H1 (cell line): ENCODE results near the gene CCDC28B. TPM values are rescaled to one million over a fixed set of nuclear protein-coding genes. Genes with fewer than 3 reads are reported as not detected.

Experiments
- CTCF ChIA-PET: fragments of 300-600 bp; sonication (Branson Sonifier 250); formaldehyde crosslinking; loops from one replicate; lab custom pipeline; 2021; ENCODE audit not compliant: partially characterized antibody; lab: Charles Lee
- POLR2A ChIA-PET: fragments of 300-600 bp; sonication (Branson Sonifier 250); formaldehyde crosslinking; loops from one replicate; lab custom pipeline; 2021; ENCODE audit warnings: inconsistent platforms; ENCODE audit not compliant: partially characterized antibody; lab: Charles Lee
- DNase-seq, 2 experiments: peaks; one replicate each; pipeline versions ENCODE4 v3.0.0 to v3.0.0-alpha.2; 2010 to 2022; ENCODE audit warnings: low spot score in 2 of 2, low read depth in 1 of 2, mixed read lengths in 1 of 2
- FAIRE-seq: peaks from 2 replicates; lab custom pipeline; 2011; peaks lifted over from hg19 to GRCh38; lab: Jason Lieb, UNC
- H2AFZ ChIP-seq: 2 replicates; pipeline ENCODE4 v1.8.1; 2012; ENCODE audit warnings: low read length, inconsistent platforms
- H2AK5ac ChIP-seq: 2 replicates; pipeline ENCODE4 v1.6.1; 2013; ENCODE audit warnings: low read depth, low read length
- H2BK120ac ChIP-seq: replicated peaks from 2 replicates; pipeline ENCODE3; 2013; ENCODE audit warnings: low read depth, low read length, inconsistent platforms
- H2BK12ac ChIP-seq: 2 replicates; pipeline ENCODE4 v1.6.1; 2013; ENCODE audit warnings: low read depth, low read length
- H2BK15ac ChIP-seq: 2 replicates; pipeline ENCODE4 v1.6.1; 2013; ENCODE audit warnings: low read length
- H2BK20ac ChIP-seq: 2 replicates; pipeline ENCODE4 v1.6.1; 2013; ENCODE audit warnings: low read length
- H2BK5ac ChIP-seq: 2 replicates; pipeline ENCODE4 v1.6.1; 2013; ENCODE audit warnings: low read depth, low read length
- H3K14ac ChIP-seq: 2 replicates; pipeline ENCODE4 v1.6.1; 2013; ENCODE audit warnings: inconsistent platforms; ENCODE audit not compliant: insufficient read length
- H3K18ac ChIP-seq: 2 replicates; pipeline ENCODE4 v1.6.1; 2013; ENCODE audit warnings: low read length; ENCODE audit errors: extremely low read depth
- H3K23ac ChIP-seq: 2 replicates; pipeline ENCODE4 v1.6.1; 2013; ENCODE audit warnings: inconsistent platforms; ENCODE audit not compliant: insufficient read length
- H3K23me2 ChIP-seq: 2 replicates; pipeline ENCODE4 v1.6.1; 2013; ENCODE audit warnings: low read depth, low read length
- H3K27ac ChIP-seq: 2 replicates; pipeline ENCODE4 v1.6.1; 2011; ENCODE audit warnings: low read depth, low read length, inconsistent platforms
- H3K27me3 ChIP-seq, 4 experiments: replicated peaks in 1 of 4; 1 replicate in 1 of 4; 2 replicates in 3 of 4; pipeline versions ENCODE4 v1.6.1 to v1.8.1; 2011 to 2013; ENCODE audit warnings: low read length in 3 of 4, mild to moderate bottlenecking in 3 of 4, inconsistent platforms in 2 of 4, mixed read lengths in 2 of 4, moderate library complexity in 1 of 4; ENCODE audit not compliant: control insufficient read depth in 3 of 4, insufficient read depth in 3 of 4; ENCODE audit errors: extremely low read depth in 1 of 4
- H3K36me3 ChIP-seq, 4 experiments: 2 replicates each; pipeline versions ENCODE4 v1.6.1 to v1.8.1; 2011 to 2013; ENCODE audit warnings: mild to moderate bottlenecking in 4 of 4, low read length in 3 of 4, moderate library complexity in 2 of 4, control low read depth in 1 of 4, inconsistent platforms in 1 of 4; ENCODE audit not compliant: insufficient read depth in 4 of 4, control insufficient read depth in 2 of 4
- H3K4ac ChIP-seq: replicated peaks from 2 replicates; pipeline ENCODE3; 2013; ENCODE audit warnings: low read length, low read depth, mixed read lengths, inconsistent platforms; ENCODE audit not compliant: insufficient read length
- H3K4me1 ChIP-seq, 4 experiments: replicated peaks in 1 of 4; 1 replicate in 1 of 4; 2 replicates in 3 of 4; pipeline versions ENCODE4 v1.6.1 to v1.8.1; 2011 to 2013; ENCODE audit warnings: low read length in 3 of 4, inconsistent platforms in 2 of 4, mixed read lengths in 1 of 4; ENCODE audit not compliant: insufficient read depth in 4 of 4, control insufficient read depth in 3 of 4
- H3K4me2 ChIP-seq, 2 experiments: 2 replicates each; pipeline versions ENCODE4 v1.6.1 to v1.8.1; 2011 to 2013; ENCODE audit warnings: low read depth in 2 of 2, low read length in 2 of 2, control low read depth in 1 of 2, inconsistent platforms in 1 of 2, mild to moderate bottlenecking in 1 of 2; ENCODE audit not compliant: insufficient read depth in 1 of 2
- H3K4me3 ChIP-seq, 4 experiments: fragments of 200-600, 300-600 bp in 1 of 4; sonication (generic), shearing (Covaris generic), sonication (Bioruptor Twin) in 1 of 4; 2 replicates each; pipeline versions ENCODE4 v1.5.1 to v1.8.1; 2011 to 2016; ENCODE audit warnings: low read length in 4 of 4, low read depth in 3 of 4, control low read depth in 2 of 4, inconsistent platforms in 2 of 4, mild to moderate bottlenecking in 2 of 4, mixed read lengths in 1 of 4, moderate library complexity in 1 of 4; ENCODE audit not compliant: insufficient read depth in 2 of 4; ENCODE audit errors: extremely low read depth in 1 of 4
- H3K56ac ChIP-seq: replicated peaks from 2 replicates; pipeline ENCODE3; 2013; ENCODE audit warnings: low read depth, mild to moderate bottlenecking, mixed read lengths, low read length, inconsistent platforms; ENCODE audit not compliant: insufficient read length
- H3K79me1 ChIP-seq: 2 replicates; pipeline ENCODE4 v1.6.1; 2013; ENCODE audit warnings: low read depth, low read length, control low read depth
- H3K79me2 ChIP-seq, 2 experiments: 2 replicates each; pipeline versions ENCODE4 v1.6.1 to v1.8.1; 2012 to 2013; ENCODE audit warnings: low read length in 2 of 2, mild to moderate bottlenecking in 2 of 2, inconsistent platforms in 1 of 2; ENCODE audit not compliant: insufficient read depth in 2 of 2, control insufficient read depth in 1 of 2
- H3K9ac ChIP-seq, 4 experiments: replicated peaks in 1 of 4; 1 replicate in 1 of 4; 2 replicates in 3 of 4; pipeline versions ENCODE4 v1.6.1 to v1.8.1; 2011 to 2013; ENCODE audit warnings: low read depth in 3 of 4, low read length in 3 of 4, control low read depth in 2 of 4, mild to moderate bottlenecking in 2 of 4, moderate library complexity in 2 of 4, inconsistent platforms in 1 of 4; ENCODE audit errors: extremely low read depth in 1 of 4
- H3K9me3 ChIP-seq, 2 experiments: 2 replicates each; pipeline versions ENCODE4 v1.6.1 to v1.8.1; 2012 to 2013; ENCODE audit warnings: mild to moderate bottlenecking in 2 of 2, moderate library complexity in 2 of 2, control low read depth in 1 of 2, inconsistent platforms in 1 of 2, low read depth in 1 of 2, low read length in 1 of 2, mixed read lengths in 1 of 2; ENCODE audit not compliant: insufficient read depth in 2 of 2
- H4K20me1 ChIP-seq, 2 experiments: replicated peaks in 1 of 2; 2 replicates each; pipeline versions ENCODE3 to v1.8.1; 2011 to 2013; ENCODE audit warnings: inconsistent platforms in 2 of 2, low read length in 2 of 2, mild to moderate bottlenecking in 1 of 2; ENCODE audit not compliant: insufficient read depth in 2 of 2, control insufficient read depth in 1 of 2
- H4K5ac ChIP-seq: 2 replicates; pipeline ENCODE4 v1.6.1; 2013; ENCODE audit warnings: low read length, low read depth, mixed read lengths, inconsistent platforms; ENCODE audit not compliant: insufficient read length
- H4K8ac ChIP-seq: 2 replicates; pipeline ENCODE4 v1.8.0; 2013; ENCODE audit warnings: mild to moderate bottlenecking, moderate library complexity, low read length, inconsistent platforms; ENCODE audit not compliant: insufficient read depth; ENCODE audit errors: extremely low read depth
- H4K91ac ChIP-seq: replicated peaks from 2 replicates; pipeline ENCODE3; 2013; ENCODE audit warnings: low read length, mixed read lengths, inconsistent platforms; ENCODE audit not compliant: insufficient read length
- BCL11A ChIP-seq, 2 experiments: IDR thresholded peaks; one replicate each; pipeline ENCODE4 v1.6.1; 2011; ENCODE audit warnings: low read depth in 2 of 2, low read length in 2 of 2, mild to moderate bottlenecking in 2 of 2
- CEBPB ChIP-seq: IDR thresholded peaks from 2 replicates; pipeline ENCODE4 v1.6.1; 2012; ENCODE audit warnings: low read depth, low read length
- CHD2 ChIP-seq: IDR thresholded peaks from 2 replicates; pipeline ENCODE4 v1.6.1; 2012; ENCODE audit warnings: low read length, improper control_type of control experiment
- CREB1 ChIP-seq: IDR thresholded peaks from 2 replicates; pipeline ENCODE4 v1.6.1; 2012; ENCODE audit warnings: inconsistent platforms
- EZH2 ChIP-seq: fragments of 200-600 bp; sonication (generic); IDR thresholded peaks from 2 replicates; pipeline ENCODE4 v1.7.1; 2012; ENCODE audit warnings: low read depth, mild to moderate bottlenecking, moderate library complexity, low read length, inconsistent platforms; ENCODE audit not compliant: severe bottlenecking
- HDAC6 ChIP-seq: IDR thresholded peaks from one replicate; pipeline ENCODE4 v1.7.1; 2012; ENCODE audit warnings: low read depth, mild to moderate bottlenecking, inconsistent platforms, low read length, moderate library complexity
- MAX ChIP-seq: IDR thresholded peaks from 2 replicates; pipeline ENCODE4 v1.6.1; 2012; ENCODE audit warnings: inconsistent platforms
- POLR2A ChIP-seq, 2 experiments: IDR thresholded peaks; 1 replicate in 1 of 2; 2 replicates in 1 of 2; pipeline ENCODE4 v1.6.1; 2011; ENCODE audit warnings: low read depth in 2 of 2, low read length in 2 of 2, mild to moderate bottlenecking in 2 of 2; ENCODE audit errors: control extremely low read depth in 1 of 2
- RFX5 ChIP-seq: IDR thresholded peaks from 2 replicates; pipeline ENCODE4 v1.6.1; 2011; ENCODE audit warnings: low read depth, low read length, improper control_type of control experiment, borderline replicate concordance
- SP1 ChIP-seq: IDR thresholded peaks from 2 replicates; pipeline ENCODE4 v1.6.1; 2011; ENCODE audit warnings: low read depth, low read length
- TAF7 ChIP-seq: optimal IDR thresholded peaks from 2 replicates; pipeline ENCODE3; 2011; ENCODE audit warnings: low read depth, mild to moderate bottlenecking, inconsistent platforms, low read length, moderate library complexity, borderline replicate concordance
- WGBS, 2 experiments: shearing (Covaris generic) in 1 of 2; methylation state at CpG; one replicate each; pipeline versions ENCODE4 v1.1.6 to v1.1.7; 2013 to 2015; ENCODE audit warnings: low lambda C conversion rate in 2 of 2, mixed read lengths in 2 of 2, inconsistent platforms in 1 of 2, low coverage in 1 of 2, missing lambda C conversion rate in 1 of 2; ENCODE audit not compliant: insufficient replicate concordance in 2 of 2, insufficient coverage in 1 of 2, insufficient read length in 1 of 2; ENCODE audit errors: extremely low coverage in 1 of 2, missing lambda C conversion rate in 1 of 2; 5-methylcytosine and 5-hydroxymethylcytosine counted together
- polyA plus RNA-seq, 7 experiments: library from polyadenylated mRNA; depleted of rRNA in 3 of 7; stranded (reverse) in 5 of 7; unstranded in 2 of 7; fragments of >200 nt in 5 of 7; fragments of 200-250 nt in 2 of 7; gene quantifications; 1 replicate in 5 of 7; 2 replicates in 1 of 7; 4 replicates in 1 of 7; pipeline versions ENCODE4 v1.2.1 to v1.2.3, GENCODE V29; 2011 to 2013; ENCODE audit warnings: missing spikeins in 2 of 7, mixed read lengths in 2 of 7
- total RNA-seq: library from RNA; stranded (reverse); fragmentation: NEBNext Ultra II Directional; extraction: Animal tissue kit (Norgen Biotek cat#: 25700); gene quantifications from 2 replicates; pipeline ENCODE4 v1.2.1, GENCODE V29; 2021

Gene CCDC28B
- total and polyA plus RNA-seq, 2 of the 8 experiments (the other 6 are each of a cell fraction or from before 2014, with no cell fraction given): 16.7 to 17.1 TPM

- no peak for TF ChIP-seq RFX5
- TF ChIP-seq HDAC6: no peak
- no peak for TF ChIP-seq EZH2
- no peak for TF ChIP-seq TAF7
- no peak for TF ChIP-seq CHD2
- no peak for TF ChIP-seq CREB1
- TF ChIP-seq BCL11A (IDR thresholded peaks at IDR 0.05; ENCODE audit: low read depth in 2 of 2, low read length in 2 of 2): no peak
- TF ChIP-seq MAX: no peak
- no peak for TF ChIP-seq SP1
- no peak for TF ChIP-seq POLR2A (IDR thresholded peaks at IDR 0.05; ENCODE audit: control extremely low read depth in 1 of 2, low read depth in 2 of 2, low read length in 2 of 2)
- no peak for TF ChIP-seq CEBPB
- no peaks in the 10 kb centered on the region for H3K4me1 ChIP-seq
- no peak overlapping the region for H3K27ac ChIP-seq
Measured at GRCh38 chr1:32151319-32151787, 49.0 kb upstream of the CCDC28B start.

More at GRCh38 chr1:32151319-32151787, 49.0 kb upstream of the CCDC28B start:
- H4K91ac ChIP-seq: no peak overlapping the region
- H2BK12ac ChIP-seq: no peak overlapping the region
- ChIA-PET POLR2A (interaction anchor here (1.3 to 1.4 kb wide), 2 partner anchors 35 to 43 kb away, joined by 3 read pairs; partner anchors contain the start of gene KPNA6), CTCF (interaction anchor here (0.9 to 1.3 kb wide), 3 partner anchors 17 to 188 kb away, joined by 4 to 5 read pairs (median 4); no protein-coding TSS in a partner anchor)
- H3K9me3 ChIP-seq: no peaks in the 10 kb centered on the region
- H4K20me1 ChIP-seq: peaks cover 0 to 3% of the 10 kb centered on the region in 2 experiments
- H2AK5ac ChIP-seq: no peak overlapping the region
- peaks cover 4% of the 10 kb centered on the region for H3K79me1 ChIP-seq
- no peak overlapping the region for H2BK15ac ChIP-seq
- no peak overlapping the region for H3K4me2 ChIP-seq
- peaks cover 0 to 46% of the 10 kb centered on the region in 2 experiments; a peak in 2 of 4 replicates for H3K79me2 ChIP-seq
- no peak for DNase-seq
- peaks cover 0 to 6% (median 4%) of the 10 kb centered on the region in 4 experiments; a peak in 7 of 8 replicates for H3K36me3 ChIP-seq
- no peak overlapping the region for H3K4me3 ChIP-seq
- H2BK5ac ChIP-seq: no peak overlapping the region
- no peak overlapping the region for H3K23ac ChIP-seq
- H3K18ac ChIP-seq: no peak overlapping the region
- WGBS, 2 experiments: 90% methylated on average over 5 of the region's 5 CpGs; no CpG with 5 or more reads in 1 of the 2 experiments
- no peak for FAIRE-seq
- no peak overlapping the region for H3K4ac ChIP-seq
- H2BK120ac ChIP-seq: no peak overlapping the region
- H2BK20ac ChIP-seq: no peak overlapping the region
- H4K8ac ChIP-seq: no peak overlapping the region
- no peak overlapping the region for H3K56ac ChIP-seq
- H3K9ac ChIP-seq: no peak overlapping the region
- no peak overlapping the region for H4K5ac ChIP-seq
- no peak overlapping the region for H2AFZ ChIP-seq
- H3K23me2 ChIP-seq: no peaks in the 10 kb centered on the region
- no peaks in the 10 kb centered on the region for H3K27me3 ChIP-seq
- H3K14ac ChIP-seq: no peak overlapping the region
